Astrocyte of the cerebellum (primary cell): ENCODE measurements around the gene MYMK.

ENCODE experiments used
- DNase-seq: peaks from one replicate; pipeline ENCODE4 v3.0.0-alpha.2; 2011; ENCODE audit warnings: low read depth
- H3K4me3 ChIP-seq: 2 replicates; pipeline ENCODE4 v1.5.1; 2011; ENCODE audit warnings: mild to moderate bottlenecking, low read depth, low read length, moderate library complexity
- in situ Hi-C: cut with HindIII; loops from 2 replicates; pipeline ENCODE4 v1.10.0; 2017; ENCODE audit warnings: low sequenced_read_pairs
- TF ChIP-seq, protein P1 (sequence below): IDR thresholded peaks from 2 replicates; pipeline ENCODE4 v1.5.1; 2012; ENCODE audit warnings: low read length, low read depth, moderate library complexity, mild to moderate bottlenecking; ENCODE audit errors: missing control alignments

The MYMK gene

DNA sequence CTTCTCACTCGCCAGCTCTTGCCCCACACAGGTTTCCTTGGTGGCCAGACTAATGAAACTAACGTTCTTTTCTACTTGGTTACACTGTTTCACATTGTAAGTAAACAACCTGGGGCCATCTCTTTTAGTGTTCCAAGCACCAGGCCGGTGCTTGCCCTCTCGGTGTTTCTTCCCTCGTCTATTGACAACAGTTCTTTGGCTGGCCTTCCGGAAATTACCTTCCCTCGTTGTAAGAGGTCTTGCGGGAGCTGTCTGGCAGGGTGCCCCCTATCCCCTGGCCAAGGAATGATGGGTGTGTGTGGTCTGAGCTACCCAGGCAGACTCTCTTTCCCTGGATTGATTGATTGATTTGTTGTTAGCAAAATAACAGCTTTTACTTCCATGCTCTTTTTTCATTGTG is 918 bp upstream of the MYMK start:
- TF ChIP-seq, protein P1, sequence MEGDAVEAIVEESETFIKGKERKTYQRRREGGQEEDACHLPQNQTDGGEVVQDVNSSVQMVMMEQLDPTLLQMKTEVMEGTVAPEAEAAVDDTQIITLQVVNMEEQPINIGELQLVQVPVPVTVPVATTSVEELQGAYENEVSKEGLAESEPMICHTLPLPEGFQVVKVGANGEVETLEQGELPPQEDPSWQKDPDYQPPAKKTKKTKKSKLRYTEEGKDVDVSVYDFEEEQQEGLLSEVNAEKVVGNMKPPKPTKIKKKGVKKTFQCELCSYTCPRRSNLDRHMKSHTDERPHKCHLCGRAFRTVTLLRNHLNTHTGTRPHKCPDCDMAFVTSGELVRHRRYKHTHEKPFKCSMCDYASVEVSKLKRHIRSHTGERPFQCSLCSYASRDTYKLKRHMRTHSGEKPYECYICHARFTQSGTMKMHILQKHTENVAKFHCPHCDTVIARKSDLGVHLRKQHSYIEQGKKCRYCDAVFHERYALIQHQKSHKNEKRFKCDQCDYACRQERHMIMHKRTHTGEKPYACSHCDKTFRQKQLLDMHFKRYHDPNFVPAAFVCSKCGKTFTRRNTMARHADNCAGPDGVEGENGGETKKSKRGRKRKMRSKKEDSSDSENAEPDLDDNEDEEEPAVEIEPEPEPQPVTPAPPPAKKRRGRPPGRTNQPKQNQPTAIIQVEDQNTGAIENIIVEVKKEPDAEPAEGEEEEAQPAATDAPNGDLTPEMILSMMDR, result no peak
- in situ Hi-C loops, result no loop called here
- no peak for DNase-seq
- no peak overlapping the region for H3K4me3 ChIP-seq

GRCh38 chr9:133524146-133524545 is 613 bp downstream of the MYMK start:
- in situ Hi-C loops, result no loop called here
- no peak for DNase-seq
- no peak overlapping the region for H3K4me3 ChIP-seq
- TF ChIP-seq, protein P1, result no peak

DNA sequence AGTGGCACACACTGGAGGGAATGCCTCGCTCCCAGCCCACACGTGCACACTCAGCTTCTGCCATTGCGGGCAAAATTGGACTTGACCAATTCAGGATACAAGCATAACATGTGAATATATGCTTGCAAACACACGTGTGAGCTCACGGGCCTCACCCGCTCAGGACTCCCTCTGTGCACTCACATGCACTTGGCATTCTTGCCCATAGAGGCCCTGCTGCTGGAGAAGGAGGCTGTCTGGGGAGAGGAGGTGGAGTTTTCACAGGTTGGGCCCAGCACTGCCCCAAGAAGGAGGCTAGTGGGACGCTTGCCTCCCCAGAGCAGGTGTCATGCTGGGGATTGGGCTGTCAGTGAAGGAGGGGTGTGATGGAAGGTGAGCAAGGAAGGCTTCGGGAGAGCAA is 1.7 kb downstream of the MYMK start:
- no peak for DNase-seq
- H3K4me3 ChIP-seq, result no peak overlapping the region
- in situ Hi-C loops, result no loop called here
- TF ChIP-seq, protein P1, result no peak

DNA sequence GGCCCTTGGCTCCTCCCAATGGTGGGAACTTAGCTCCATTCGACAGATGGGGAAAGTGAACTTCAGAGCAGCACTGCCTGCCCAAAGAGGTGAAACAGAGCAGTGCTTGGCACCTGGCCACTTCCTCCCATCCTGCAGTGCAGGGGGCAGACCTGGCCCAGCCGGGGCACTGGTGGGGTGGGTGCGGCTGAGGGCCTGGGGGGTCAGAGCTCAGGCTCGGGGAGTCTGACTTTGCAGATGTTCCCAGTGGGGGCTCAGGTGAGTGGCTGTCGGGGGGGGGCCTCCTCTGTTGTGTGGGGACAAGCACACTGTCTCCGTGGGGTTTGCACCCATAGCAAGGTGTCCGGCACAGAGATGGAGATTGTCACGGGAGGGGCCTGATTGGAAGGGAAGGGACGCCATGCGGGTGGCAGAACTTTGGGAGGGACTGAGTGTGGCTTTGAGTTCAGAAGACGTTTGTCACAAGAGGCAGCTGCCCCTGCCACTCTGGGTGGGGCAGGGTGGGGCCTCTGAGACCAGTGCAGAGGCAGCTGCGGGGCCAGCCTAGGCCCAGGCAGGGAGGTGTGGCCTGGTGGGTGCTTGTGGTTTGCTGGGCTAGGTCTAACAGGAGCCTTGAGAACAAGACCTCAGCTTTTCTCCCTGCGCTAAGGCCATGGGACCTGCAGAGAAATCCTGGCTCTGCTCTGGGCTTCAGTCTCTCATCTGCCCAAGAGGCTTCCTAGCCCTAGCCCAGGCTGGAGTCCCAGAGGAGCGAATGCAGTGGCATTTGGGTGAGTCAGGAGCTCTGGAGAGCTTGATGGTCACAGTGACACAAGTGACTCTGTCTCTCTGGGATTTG is 2.5 kb downstream of the MYMK start:
- DNase-seq, result no peak
- no peak overlapping the region for H3K4me3 ChIP-seq
- TF ChIP-seq, protein P1, result no peak
- in situ Hi-C loops, result no loop called here

DNA sequence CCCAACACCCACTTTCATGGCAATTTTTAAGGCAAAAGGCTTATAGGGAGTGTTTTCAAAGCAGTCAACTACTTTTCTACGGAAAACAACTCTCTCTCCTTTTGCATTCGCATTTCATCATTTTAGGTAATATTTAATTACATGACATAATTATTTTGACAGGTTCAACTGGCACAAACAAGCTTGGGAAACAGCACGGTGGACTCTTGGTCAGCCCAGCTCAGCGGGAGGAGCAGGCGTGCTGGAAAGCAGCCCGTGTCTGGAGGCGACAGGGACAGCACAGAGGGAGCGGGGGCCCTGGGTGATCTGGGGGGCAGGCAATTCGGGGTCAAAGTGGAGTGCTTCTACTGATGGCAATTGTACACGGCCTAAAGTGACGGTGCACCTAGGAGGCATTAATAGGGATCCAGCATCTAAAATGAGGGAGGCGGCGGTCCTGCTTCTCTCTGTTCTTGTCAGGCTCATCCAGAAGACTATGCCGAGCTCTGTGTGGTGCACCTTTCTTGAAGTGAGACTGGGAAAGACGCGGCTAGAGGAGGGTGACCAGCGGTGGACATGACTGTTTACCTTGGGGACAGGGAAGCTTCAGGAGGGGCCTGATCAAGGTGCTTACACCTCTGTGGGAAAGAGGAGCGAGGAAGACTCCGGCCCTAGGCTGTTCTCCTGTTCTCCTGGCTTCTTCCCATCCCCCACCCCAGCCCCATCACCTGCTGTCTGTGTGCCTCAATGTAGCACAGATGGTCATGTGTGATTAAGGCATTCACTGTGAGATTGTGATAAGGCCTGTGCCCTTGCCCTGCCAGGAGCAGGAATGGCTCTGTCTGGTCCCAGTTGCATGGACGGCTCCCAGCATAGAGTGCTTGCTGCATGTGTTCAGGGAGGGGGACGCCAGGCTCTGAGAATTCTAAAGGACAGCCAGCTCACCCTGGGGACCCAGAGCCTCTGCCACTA is 3.4 kb downstream of the MYMK start:
- in situ Hi-C loops, result no loop called here
- H3K4me3 ChIP-seq, result no peak overlapping the region
- no peak for DNase-seq
- TF ChIP-seq, protein P1, result no peak

DNA sequence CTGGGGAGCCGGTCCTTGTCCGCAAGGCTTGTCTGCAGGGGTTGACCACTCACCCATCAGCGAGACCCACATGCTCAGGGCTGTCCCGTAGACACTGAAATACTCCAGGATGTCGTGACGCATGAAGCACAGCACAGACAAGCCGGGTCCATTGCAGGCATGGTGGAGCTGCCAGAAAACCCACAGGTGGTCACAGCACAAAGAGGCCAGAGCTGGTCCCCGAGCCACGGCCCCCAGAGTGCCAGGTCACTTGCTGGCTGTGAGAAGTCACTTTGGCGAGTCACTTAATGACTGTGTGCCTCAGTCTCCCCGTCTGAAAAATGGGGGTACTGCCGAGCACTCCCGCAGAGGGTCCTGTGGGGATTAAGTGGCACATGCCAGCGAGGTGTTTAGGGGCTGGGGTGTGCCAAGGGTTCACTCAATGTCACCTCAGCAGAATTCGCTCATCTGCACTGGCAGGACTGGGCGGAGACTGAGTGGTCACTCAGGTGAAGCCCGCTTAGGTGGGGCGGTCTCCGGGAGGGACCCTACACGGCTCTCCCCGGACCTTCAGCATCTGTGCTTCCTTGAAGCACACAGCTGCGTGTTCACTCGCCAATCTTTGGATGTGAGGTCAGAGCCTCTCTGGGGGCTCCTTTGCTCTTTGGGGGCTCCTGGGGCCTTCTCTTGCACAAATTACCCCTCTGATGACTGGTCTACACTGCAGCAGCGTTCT is 4.5 kb downstream of the MYMK start:
- DNase-seq, result no peak
- TF ChIP-seq, protein P1, result no peak
- in situ Hi-C loops, result no loop called here
- H3K4me3 ChIP-seq, result no peak overlapping the region
